Hepatocyte (in vitro differentiated cells): ENCODE measurements around the gene CLK2. TPM values are rescaled to one million over a fixed set of nuclear protein-coding genes. Genes with fewer than 3 reads are reported as not detected.
A peak's percentile ranks its signal among the peaks of the same experiment; 100 is the strongest.
"Not testable (repeated sequence)": the region's sequence is repeated elsewhere in the genome, so short reads cannot be mapped to it uniquely, and the experiment has no call there.

ENCODE experiments used
- DNase-seq: peaks from one replicate; pipeline ENCODE4 v3.0.0-alpha.2; 2016; ENCODE audit warnings: low spot score
- H2AFZ ChIP-seq: fragments of 200-600 bp; sonication (generic); 2 replicates; pipeline ENCODE4 v1.6.0; 2016; ENCODE audit warnings: antibody characterized with exemption, mild to moderate bottlenecking
- H3K27ac ChIP-seq: fragments of 200-600 bp; sonication (generic); 2 replicates; pipeline ENCODE4 v1.5.1; 2016; ENCODE audit warnings: mild to moderate bottlenecking
- H3K27me3 ChIP-seq: fragments of 200-600 bp; sonication (generic); 2 replicates; pipeline ENCODE4 v1.6.1; 2016
- H3K36me3 ChIP-seq: fragments of 200-600 bp; sonication (generic); replicated peaks from 2 replicates; pipeline ENCODE4 v1.5.1; 2016; ENCODE audit warnings: low read depth; ENCODE audit not compliant: insufficient read depth
- H3K4me1 ChIP-seq: fragments of 200-600 bp; sonication (generic); 2 replicates; pipeline ENCODE4 v1.5.1; 2016; ENCODE audit warnings: mild to moderate bottlenecking, moderate library complexity; ENCODE audit not compliant: insufficient read depth
- H3K4me2 ChIP-seq: fragments of 200-600 bp; sonication (generic); 2 replicates; pipeline ENCODE4 v1.6.0; 2016
- H3K4me3 ChIP-seq: fragments of 200-600 bp; sonication (generic); 2 replicates; pipeline ENCODE4 v1.5.1; 2016; ENCODE audit warnings: mild to moderate bottlenecking
- H3K79me2 ChIP-seq: fragments of 200-600 bp; sonication (generic); 2 replicates; pipeline ENCODE4 v1.6.0; 2017; ENCODE audit warnings: mild to moderate bottlenecking
- H3K9me2 ChIP-seq: fragments of 200-600 bp; sonication (generic); replicated peaks from 2 replicates; pipeline ENCODE4 v1.6.0; 2017; ENCODE audit warnings: mild to moderate bottlenecking; ENCODE audit not compliant: insufficient read depth
- H3K9me3 ChIP-seq: fragments of 200-600 bp; sonication (generic); 2 replicates; pipeline ENCODE4 v1.5.1; 2016; ENCODE audit warnings: low read depth, mild to moderate bottlenecking
- H4K20me1 ChIP-seq: fragments of 200-600 bp; sonication (generic); 2 replicates; pipeline ENCODE4 v1.6.0; 2016; ENCODE audit warnings: mild to moderate bottlenecking; ENCODE audit not compliant: insufficient read depth, poor library complexity, severe bottlenecking
- CTCF ChIP-seq: fragments of 200-600 bp; sonication (generic); IDR thresholded peaks from 2 replicates; pipeline ENCODE4 v1.5.1; 2016; ENCODE audit warnings: antibody characterized with exemption, mild to moderate bottlenecking; ENCODE audit not compliant: poor library complexity
- EZH2 ChIP-seq: fragments of 200-600 bp; sonication (generic); IDR thresholded peaks from 2 replicates; pipeline ENCODE4 v1.6.1; 2016; ENCODE audit warnings: antibody characterized with exemption, mild to moderate bottlenecking, borderline replicate concordance
- EZH2phosphoT487 ChIP-seq: fragments of 200-600 bp; sonication (generic); IDR thresholded peaks from one replicate; pipeline ENCODE4 v1.6.1; 2018; ENCODE audit warnings: antibody characterized with exemption, mild to moderate bottlenecking, low read depth, moderate library complexity; ENCODE audit not compliant: unreplicated experiment, severe bottlenecking
- WGBS: methylation state at CpG from one replicate; pipeline ENCODE4 v1.1.6; 2016; ENCODE audit warnings: low lambda C conversion rate; ENCODE audit errors: missing lambda C conversion rate; 5-methylcytosine and 5-hydroxymethylcytosine counted together
- polyA plus RNA-seq: library from polyadenylated mRNA; unstranded; fragments of >200 nt; fragmentation: Nextera tagmentation; extraction: Ambion mirVana; gene quantifications from 2 replicates; pipeline ENCODE4 v1.2.1, GENCODE V29; 2016
- total RNA-seq: library from RNA; depleted of rRNA; stranded (reverse); fragments of >200 nt; gene quantifications from 2 replicates; pipeline ENCODE4 v1.2.3, GENCODE V29; 2014

The CLK2 gene
- total and polyA plus RNA-seq, 2 experiments from 2014 or later, result 18.6 to 48.7 TPM

- H4K20me1 ChIP-seq, result no peaks in the 10 kb centered on the region
- no peak overlapping the region for H3K27ac ChIP-seq
- no peaks in the 10 kb centered on the region for H3K79me2 ChIP-seq
- H3K4me1 ChIP-seq, result no peaks in the 10 kb centered on the region
- H3K4me2 ChIP-seq, result peak overlapping the region; percentile 68
- H3K4me3 ChIP-seq, result no peak overlapping the region
- no peaks in the 10 kb centered on the region for H3K36me3 ChIP-seq
- peaks cover 45% of the 10 kb centered on the region for H3K27me3 ChIP-seq
- no peaks in the 10 kb centered on the region for H3K9me2 ChIP-seq
- no peak overlapping the region for H2AFZ ChIP-seq
- H3K9me3 ChIP-seq, result no peaks in the 10 kb centered on the region
- TF ChIP-seq EZH2phosphoT487, result no peak
- peak; percentile 51 for TF ChIP-seq EZH2
- DNase-seq, result no peak
- WGBS, result 9% methylated on average over 46 of the region's 47 CpGs
Observed at GRCh38 chr1:155295183-155295941, 22.1 kb upstream of the CLK2 start.

GRCh38 chr1:155294520-155295182 lies 21.3 kb upstream of the CLK2 start:
- H3K27me3 ChIP-seq, result peaks cover 45% of the 10 kb centered on the region
- H3K4me2 ChIP-seq, result peak overlapping the region; percentile 68
- WGBS, result 44% methylated on average over 46 of the region's 46 CpGs
- H3K79me2 ChIP-seq, result no peaks in the 10 kb centered on the region
- H3K9me2 ChIP-seq, result no peaks in the 10 kb centered on the region
- TF ChIP-seq EZH2phosphoT487 (no peak), CTCF (no peak), EZH2 (no peak)
- H3K4me3 ChIP-seq, result no peak overlapping the region
- no peak overlapping the region for H2AFZ ChIP-seq
- no peak overlapping the region for H3K27ac ChIP-seq
- no peaks in the 10 kb centered on the region for H4K20me1 ChIP-seq
- no peaks in the 10 kb centered on the region for H3K9me3 ChIP-seq
- no peak for DNase-seq
- no peaks in the 10 kb centered on the region for H3K36me3 ChIP-seq
- no peaks in the 10 kb centered on the region for H3K4me1 ChIP-seq

- Histone ChIP-seq H3K79me2 (no peaks in the 10 kb centered on the region), H3K4me2 (no peak overlapping the region), H3K9me2 (no peaks in the 10 kb centered on the region), H3K27me3 (peaks cover 45% of the 10 kb centered on the region), H2AFZ (no peak overlapping the region), H3K4me3 (no peak overlapping the region), H4K20me1 (no peaks in the 10 kb centered on the region), H3K36me3 (no peaks in the 10 kb centered on the region), H3K9me3 (no peaks in the 10 kb centered on the region), H3K27ac (no peak overlapping the region), H3K4me1 (no peaks in the 10 kb centered on the region)
- no peak for TF ChIP-seq CTCF
- TF ChIP-seq EZH2, result no peak
- TF ChIP-seq EZH2phosphoT487, result no peak
- WGBS, result 92% methylated on average over 17 of the region's 17 CpGs
- DNase-seq, result no peak
Observed at GRCh38 chr1:155293086-155293749, 19.9 kb upstream of the CLK2 start.

GRCh38 chr1:155291006-155291405 lies 17.7 kb upstream of the CLK2 start:
- H4K20me1 ChIP-seq, H3K4me3 ChIP-seq, H2AFZ ChIP-seq, H3K36me3 ChIP-seq, H3K79me2 ChIP-seq, H3K4me1 ChIP-seq, H3K27ac ChIP-seq, H3K9me3 ChIP-seq, H3K4me2 ChIP-seq, DNase-seq, H3K9me2 ChIP-seq: not testable (repeated sequence)
- peaks cover 28% of the 10 kb centered on the region for H3K27me3 ChIP-seq
- 85% methylated on average over 10 of the region's 10 CpGs for WGBS
